ENCODE measurements around the gene ASB4. TPM values are rescaled to one million over a fixed set of nuclear protein-coding genes. Genes with fewer than 3 reads are reported as not detected.
"Not testable (repeated sequence)": the region's sequence is repeated elsewhere in the genome, so short reads cannot be mapped to it uniquely, and the experiment has no call there.

ASB4 gene
- total RNA-seq, 1 donor from 2014 or later, result not detected

DNA sequence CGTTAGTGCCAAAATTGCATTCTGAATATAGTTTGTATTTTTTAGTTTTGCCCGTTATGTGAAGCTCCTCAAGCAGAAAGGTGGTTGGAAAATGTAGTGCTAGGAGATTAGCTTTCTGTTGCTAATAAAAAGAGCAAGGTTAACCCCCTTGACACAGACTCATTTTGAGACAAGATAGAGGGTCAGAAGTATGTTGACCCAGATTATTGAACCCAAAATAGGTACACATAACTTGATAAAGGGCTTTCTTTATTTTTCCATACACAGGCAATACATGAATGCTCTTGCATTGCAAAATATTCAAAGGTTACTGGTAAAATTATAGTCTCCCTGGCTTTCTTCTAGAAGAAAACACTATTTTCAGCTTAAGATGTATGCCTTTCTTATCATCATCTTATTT, 40.9 kb upstream of the ASB4 start:
- no peak overlapping the region for H3K27ac Mint-ChIP-seq (ENCODE audit: unreplicated experiment)
- TF ChIP-seq, protein P1, sequence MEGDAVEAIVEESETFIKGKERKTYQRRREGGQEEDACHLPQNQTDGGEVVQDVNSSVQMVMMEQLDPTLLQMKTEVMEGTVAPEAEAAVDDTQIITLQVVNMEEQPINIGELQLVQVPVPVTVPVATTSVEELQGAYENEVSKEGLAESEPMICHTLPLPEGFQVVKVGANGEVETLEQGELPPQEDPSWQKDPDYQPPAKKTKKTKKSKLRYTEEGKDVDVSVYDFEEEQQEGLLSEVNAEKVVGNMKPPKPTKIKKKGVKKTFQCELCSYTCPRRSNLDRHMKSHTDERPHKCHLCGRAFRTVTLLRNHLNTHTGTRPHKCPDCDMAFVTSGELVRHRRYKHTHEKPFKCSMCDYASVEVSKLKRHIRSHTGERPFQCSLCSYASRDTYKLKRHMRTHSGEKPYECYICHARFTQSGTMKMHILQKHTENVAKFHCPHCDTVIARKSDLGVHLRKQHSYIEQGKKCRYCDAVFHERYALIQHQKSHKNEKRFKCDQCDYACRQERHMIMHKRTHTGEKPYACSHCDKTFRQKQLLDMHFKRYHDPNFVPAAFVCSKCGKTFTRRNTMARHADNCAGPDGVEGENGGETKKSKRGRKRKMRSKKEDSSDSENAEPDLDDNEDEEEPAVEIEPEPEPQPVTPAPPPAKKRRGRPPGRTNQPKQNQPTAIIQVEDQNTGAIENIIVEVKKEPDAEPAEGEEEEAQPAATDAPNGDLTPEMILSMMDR (IDR thresholded peaks at IDR 0.05; ENCODE audit: unreplicated experiment), result no peak
- no peaks in the 10 kb centered on the region for H3K4me1 Mint-ChIP-seq (ENCODE audit: unreplicated experiment)
- H3K9me3 Mint-ChIP-seq (ENCODE audit: unreplicated experiment), result no peaks in the 10 kb centered on the region
- H3K27me3 Mint-ChIP-seq (ENCODE audit: unreplicated experiment), result peaks cover 3% of the 10 kb centered on the region
- no peak overlapping the region for H3K4me3 Mint-ChIP-seq (ENCODE audit: unreplicated experiment)
- no peak for DNase-seq (ENCODE audit: low spot score)
- no peaks in the 10 kb centered on the region for H3K36me3 Mint-ChIP-seq (ENCODE audit: low read depth, unreplicated experiment)

DNA sequence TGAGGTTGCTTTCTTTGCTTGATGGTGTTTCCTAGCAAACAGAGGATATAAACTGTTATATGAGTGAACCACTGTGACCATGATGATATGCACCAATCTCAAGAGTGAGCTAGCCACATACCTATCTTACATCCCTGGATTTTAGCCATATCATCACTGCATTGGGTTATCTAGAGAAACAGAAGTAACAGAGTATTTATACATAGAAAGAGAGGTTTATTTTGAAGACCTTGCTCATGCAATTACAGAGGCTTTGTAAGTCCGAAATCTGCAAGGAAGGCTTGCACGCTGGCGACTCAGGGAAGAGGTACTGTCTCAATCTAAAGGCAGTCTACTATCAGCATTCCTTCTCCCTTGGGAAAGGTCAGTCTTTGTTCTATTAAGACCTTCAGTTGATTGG, 39.1 kb upstream of the ASB4 start:
- Mint-ChIP-seq H3K27ac (ENCODE audit: unreplicated experiment) (no peak overlapping the region), H3K27me3 (ENCODE audit: unreplicated experiment) (peaks cover 2% of the 10 kb centered on the region), H3K9me3 (ENCODE audit: unreplicated experiment) (no peaks in the 10 kb centered on the region), H3K4me1 (ENCODE audit: unreplicated experiment) (no peaks in the 10 kb centered on the region), H3K36me3 (ENCODE audit: low read depth, unreplicated experiment) (no peaks in the 10 kb centered on the region), H3K4me3 (ENCODE audit: unreplicated experiment) (no peak overlapping the region)
- TF ChIP-seq, protein P1 (IDR thresholded peaks at IDR 0.05; ENCODE audit: unreplicated experiment), result no peak
- DNase-seq (ENCODE audit: low spot score), result no peak

DNA sequence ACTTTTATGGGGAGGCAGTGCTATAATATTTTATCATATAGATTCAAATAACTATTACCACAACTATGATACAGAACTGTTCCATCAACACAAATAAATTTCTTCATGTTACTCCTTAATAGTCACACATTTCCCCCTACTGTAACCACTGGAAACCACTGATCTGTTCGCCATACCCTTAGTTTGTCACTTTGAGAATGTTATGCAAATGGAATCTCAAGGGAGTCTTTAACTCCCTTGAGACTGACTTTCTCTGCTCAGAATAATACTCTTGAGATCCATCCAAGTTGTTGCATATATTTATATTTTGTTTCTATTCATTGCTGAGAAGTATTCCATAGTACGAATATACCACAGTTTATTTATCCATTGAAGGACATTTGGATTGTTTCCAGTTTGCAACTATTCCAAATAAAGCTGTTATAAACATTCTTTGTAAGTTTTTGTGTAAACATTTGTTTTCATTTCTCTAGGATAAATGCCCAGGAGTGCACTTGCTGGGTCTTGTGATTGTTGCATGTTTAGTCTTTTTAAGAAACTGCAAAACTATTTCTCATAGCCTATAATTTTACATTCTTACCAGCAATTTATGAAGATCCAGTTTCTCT, 31.2 kb upstream of the ASB4 start:
- H3K27ac Mint-ChIP-seq (ENCODE audit: unreplicated experiment), result no peak overlapping the region
- H3K4me3 Mint-ChIP-seq (ENCODE audit: unreplicated experiment), result no peak overlapping the region
- no peaks in the 10 kb centered on the region for H3K4me1 Mint-ChIP-seq (ENCODE audit: unreplicated experiment)
- no peaks in the 10 kb centered on the region for H3K27me3 Mint-ChIP-seq (ENCODE audit: unreplicated experiment)
- no peak for DNase-seq (ENCODE audit: low spot score)
- TF ChIP-seq, protein P1 (IDR thresholded peaks at IDR 0.05; ENCODE audit: unreplicated experiment), result no peak
- H3K9me3 Mint-ChIP-seq (ENCODE audit: unreplicated experiment), result no peaks in the 10 kb centered on the region
- no peaks in the 10 kb centered on the region for H3K36me3 Mint-ChIP-seq (ENCODE audit: low read depth, unreplicated experiment)

DNA sequence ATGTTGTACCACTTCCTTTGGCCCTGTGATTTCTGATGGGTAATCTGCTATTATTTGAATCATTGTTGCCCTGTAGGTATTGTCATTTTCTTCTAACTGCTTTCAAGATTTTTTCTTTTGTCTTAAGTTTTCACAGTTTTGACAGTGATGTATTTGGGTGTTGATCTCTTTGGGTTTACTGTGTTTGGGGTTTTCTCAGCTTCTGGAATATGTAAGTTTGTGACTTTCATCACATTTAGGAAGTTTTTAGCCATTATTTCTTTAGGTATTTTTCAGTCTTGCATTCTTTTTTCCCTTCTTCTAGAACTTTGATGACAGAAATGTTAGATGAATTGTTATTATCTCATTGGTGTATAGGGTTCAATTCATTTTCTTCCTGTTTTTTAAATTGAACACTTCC, 27.8 kb upstream of the ASB4 start:
- Mint-ChIP-seq H3K4me3 (ENCODE audit: unreplicated experiment) (no peak overlapping the region), H3K27me3 (ENCODE audit: unreplicated experiment) (peaks cover 3% of the 10 kb centered on the region), H3K27ac (ENCODE audit: unreplicated experiment) (no peak overlapping the region), H3K9me3 (ENCODE audit: unreplicated experiment) (no peaks in the 10 kb centered on the region), H3K4me1 (ENCODE audit: unreplicated experiment) (no peaks in the 10 kb centered on the region), H3K36me3 (ENCODE audit: low read depth, unreplicated experiment) (peaks cover 6% of the 10 kb centered on the region)
- no peak for DNase-seq (ENCODE audit: low spot score)
- TF ChIP-seq, protein P1 (IDR thresholded peaks at IDR 0.05; ENCODE audit: unreplicated experiment), result no peak

DNA sequence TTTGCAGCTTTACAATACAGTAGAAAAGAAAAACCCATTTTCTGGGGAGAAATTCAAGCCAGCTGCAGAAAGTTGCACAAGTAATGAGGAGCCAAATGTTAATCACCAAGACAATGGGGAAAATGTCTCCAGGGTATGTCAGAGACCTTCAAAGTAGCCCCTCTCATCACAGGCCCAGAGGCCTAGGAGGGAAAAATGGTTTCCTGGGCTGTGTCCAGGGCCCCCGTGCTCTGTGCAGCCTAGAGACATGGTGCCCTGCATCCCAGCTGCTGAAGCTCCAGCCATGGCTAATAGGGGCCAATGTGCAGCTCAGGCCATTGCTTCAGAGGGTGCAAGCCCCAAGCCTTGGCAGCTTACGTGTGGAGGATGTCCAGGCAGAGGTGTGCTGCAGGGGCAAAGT, 25.1 kb upstream of the ASB4 start:
- not testable (repeated sequence) for DNase-seq (ENCODE audit: low spot score); H3K36me3 Mint-ChIP-seq (ENCODE audit: low read depth, unreplicated experiment); H3K9me3 Mint-ChIP-seq (ENCODE audit: unreplicated experiment); H3K4me1 Mint-ChIP-seq (ENCODE audit: unreplicated experiment); H3K4me3 Mint-ChIP-seq (ENCODE audit: unreplicated experiment); H3K27ac Mint-ChIP-seq (ENCODE audit: unreplicated experiment); H3K27me3 Mint-ChIP-seq (ENCODE audit: unreplicated experiment)

All from endothelial cell (in vitro differentiated cells).